ENCODE measurements around the gene HOXD12.

DNA sequence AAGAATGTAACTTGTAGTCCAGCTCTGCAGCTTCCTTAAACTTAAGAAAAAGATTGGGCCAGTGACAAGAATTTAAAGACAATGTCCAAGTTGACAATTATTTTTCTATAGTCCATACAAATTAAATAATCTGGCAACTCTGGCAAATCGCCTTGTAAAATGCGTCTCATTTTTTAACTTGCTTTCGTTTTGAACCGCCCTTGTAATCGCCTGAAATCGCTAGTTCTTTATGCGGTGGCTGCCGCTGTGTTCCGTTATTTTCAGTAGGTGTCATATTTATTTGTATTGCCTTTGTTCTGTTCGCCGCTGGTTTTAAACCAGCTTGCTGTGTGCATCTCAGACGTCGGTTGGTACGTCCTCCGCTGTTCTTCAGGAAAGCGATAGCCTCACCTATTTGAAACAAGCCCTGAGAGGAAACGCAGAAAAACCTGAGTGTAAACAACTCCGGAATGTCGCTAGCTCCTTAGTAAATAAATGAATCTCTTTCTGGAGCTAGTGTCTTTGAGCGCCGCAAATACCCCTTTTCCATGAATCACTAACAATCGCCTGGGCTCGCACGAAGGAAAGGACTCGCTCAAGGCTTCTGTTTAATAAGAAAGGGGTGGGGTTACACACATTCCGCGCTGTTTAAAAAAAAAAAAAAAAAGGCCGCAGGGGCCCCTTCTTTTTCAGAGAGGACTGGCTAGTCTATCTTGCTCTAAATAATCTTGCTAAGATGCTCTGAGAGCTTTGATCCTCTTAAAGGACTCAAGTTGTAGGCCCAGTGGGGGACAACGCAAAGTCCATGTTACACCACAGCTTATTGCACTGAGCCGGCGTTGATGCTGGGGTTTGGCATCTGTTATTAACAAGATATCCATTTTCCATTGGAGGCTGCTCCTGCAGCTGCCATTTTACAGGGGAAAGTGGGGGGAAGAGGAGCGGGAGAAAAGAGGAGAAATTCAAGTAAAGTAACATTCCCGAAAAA is 32.9 kb downstream of the HOXD12 start:
- TF ChIP-seq, protein P1, sequence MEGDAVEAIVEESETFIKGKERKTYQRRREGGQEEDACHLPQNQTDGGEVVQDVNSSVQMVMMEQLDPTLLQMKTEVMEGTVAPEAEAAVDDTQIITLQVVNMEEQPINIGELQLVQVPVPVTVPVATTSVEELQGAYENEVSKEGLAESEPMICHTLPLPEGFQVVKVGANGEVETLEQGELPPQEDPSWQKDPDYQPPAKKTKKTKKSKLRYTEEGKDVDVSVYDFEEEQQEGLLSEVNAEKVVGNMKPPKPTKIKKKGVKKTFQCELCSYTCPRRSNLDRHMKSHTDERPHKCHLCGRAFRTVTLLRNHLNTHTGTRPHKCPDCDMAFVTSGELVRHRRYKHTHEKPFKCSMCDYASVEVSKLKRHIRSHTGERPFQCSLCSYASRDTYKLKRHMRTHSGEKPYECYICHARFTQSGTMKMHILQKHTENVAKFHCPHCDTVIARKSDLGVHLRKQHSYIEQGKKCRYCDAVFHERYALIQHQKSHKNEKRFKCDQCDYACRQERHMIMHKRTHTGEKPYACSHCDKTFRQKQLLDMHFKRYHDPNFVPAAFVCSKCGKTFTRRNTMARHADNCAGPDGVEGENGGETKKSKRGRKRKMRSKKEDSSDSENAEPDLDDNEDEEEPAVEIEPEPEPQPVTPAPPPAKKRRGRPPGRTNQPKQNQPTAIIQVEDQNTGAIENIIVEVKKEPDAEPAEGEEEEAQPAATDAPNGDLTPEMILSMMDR (IDR thresholded peaks at IDR 0.05) = no peak
- no peak for TF ChIP-seq POLR2A (IDR thresholded peaks at IDR 0.05)
- TF ChIP-seq EP300 (IDR thresholded peaks at IDR 0.05) = no peak

All from gastroesophageal sphincter (tissue), 3 donors.